Lung (tissue), 12 donors: Measurements from ENCODE around the gene KHDRBS1. TPM values are rescaled to one million over a fixed set of nuclear protein-coding genes. Genes with fewer than 3 reads are reported as not detected.

Experiments used
- ATAC-seq: fragments of 200-7000 bp; cut with Tn5 transposase; one replicate; pipeline ENCODE4 v1.9.1; 2020; ENCODE audit warnings: moderate number of reproducible peaks; ENCODE audit not compliant: insufficient read depth, low FRiP score
- DNase-seq, 3 donors: peaks; one replicate each; pipeline ENCODE4 v3.0.0-alpha.2; 2013 to 2017
- H3K27ac ChIP-seq, 2 donors: one replicate each; pipeline ENCODE4 v1.5.1; 2013; ENCODE audit warnings: mild to moderate bottlenecking in 2 of 2, moderate library complexity in 2 of 2, control low read depth in 1 of 2, inconsistent platforms in 1 of 2, low read depth in 1 of 2, low read length in 1 of 2
- H3K27me3 ChIP-seq, 3 donors: one replicate each; pipeline ENCODE4 v1.5.1; 2013; ENCODE audit warnings: low read length in 2 of 3; ENCODE audit not compliant: control insufficient read depth in 3 of 3, insufficient read depth in 3 of 3
- H3K36me3 ChIP-seq, 4 donors: one replicate each; pipeline ENCODE4 v1.5.1; 2013; ENCODE audit warnings: low read length in 4 of 4, mild to moderate bottlenecking in 1 of 4, moderate library complexity in 1 of 4; ENCODE audit not compliant: control insufficient read depth in 4 of 4, insufficient read depth in 4 of 4
- H3K4me1 ChIP-seq, 5 donors: one replicate each; pipeline ENCODE4 v1.5.1; 2013; ENCODE audit warnings: low read length in 5 of 5, mild to moderate bottlenecking in 2 of 5, moderate library complexity in 1 of 5; ENCODE audit not compliant: control insufficient read depth in 5 of 5, insufficient read depth in 5 of 5
- H3K4me3 ChIP-seq: one replicate; pipeline ENCODE4 v1.5.1; 2013; ENCODE audit warnings: mild to moderate bottlenecking, control low read depth, moderate library complexity
- H3K9ac ChIP-seq, 2 donors: one replicate each; pipeline ENCODE4 v1.5.1; 2013; ENCODE audit warnings: low read length in 2 of 2, control low read depth in 1 of 2; ENCODE audit not compliant: insufficient read depth in 1 of 2
- H3K9me3 ChIP-seq, 4 donors: one replicate each; pipeline ENCODE4 v1.5.1; 2013; ENCODE audit warnings: low read length in 3 of 4, mild to moderate bottlenecking in 1 of 4, moderate library complexity in 1 of 4; ENCODE audit not compliant: control insufficient read depth in 4 of 4, insufficient read depth in 3 of 4
- WGBS, 2 donors: extraction: QIAGEN DNeasy Blood & Tissue Kit; methylation state at CpG; one replicate each; pipeline ENCODE4 v1.1.7; 2013; 5-methylcytosine and 5-hydroxymethylcytosine counted together
- polyA plus RNA-seq, 2 donors: library from polyadenylated mRNA; stranded (reverse); fragments of 200-250 nt; gene quantifications; one replicate each; pipeline ENCODE4 v1.2.1, GENCODE V29; 2013
- total RNA-seq, 2 donors: library from RNA; depleted of rRNA in 1 of 2; stranded (reverse); fragments of >200 nt in 1 of 2; gene quantifications; one replicate each; pipeline ENCODE4 v1.2.1, GENCODE V29; 2014 to 2021
- TF ChIP-seq, protein P1 (sequence below): IDR thresholded peaks from 2 replicates; pipeline ENCODE4 v1.5.1; 2012; ENCODE audit warnings: mild to moderate bottlenecking; ENCODE audit errors: control extremely low read depth, extremely low read depth
- donor health status: control.
- donor health status: control.
- donor health status: Bipolar disorder and iron deficiency.
- donor health status: healthy.
- donor health status: DM: yes; HTN: yes; CAD: no.

The KHDRBS1 gene
- total and polyA plus RNA-seq, 4 donors, result 51.7 to 138 (median 82.2) TPM

DNA sequence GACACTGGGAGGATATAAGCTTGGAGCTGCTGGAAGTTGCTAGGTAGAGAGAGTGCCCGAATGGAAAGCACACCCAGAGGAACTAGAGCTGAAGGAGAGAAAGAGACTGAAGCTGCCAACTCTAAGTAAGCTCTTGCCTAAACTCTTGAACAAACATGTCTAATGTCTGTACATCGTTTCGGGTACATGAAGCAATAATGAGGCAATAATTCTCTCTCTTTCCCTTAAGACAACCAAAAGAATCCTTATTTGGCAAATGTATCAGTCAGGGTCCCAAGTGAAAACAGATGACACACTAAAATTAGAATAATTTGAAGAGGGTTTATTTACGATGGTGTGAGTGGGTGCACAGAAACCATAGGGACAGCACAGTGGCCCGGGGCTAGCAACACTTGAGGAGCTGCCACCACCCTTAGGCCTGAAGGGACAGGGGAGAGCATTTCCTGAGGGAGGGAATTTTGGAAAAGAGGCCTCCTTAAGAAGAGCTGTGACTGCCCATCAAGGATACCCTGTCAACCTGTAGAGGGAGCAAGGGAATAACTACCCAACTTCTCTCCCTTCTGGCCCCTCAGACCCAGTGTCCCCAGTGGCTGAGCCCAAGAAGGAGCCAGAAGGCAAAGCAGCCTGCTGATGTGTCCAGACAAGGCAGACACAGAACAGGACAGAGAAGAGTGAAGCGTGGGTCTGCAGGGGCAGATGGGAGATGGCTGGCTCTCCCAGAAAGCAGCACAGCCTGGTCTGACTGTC is 36.1 kb upstream of the KHDRBS1 start:
- Histone ChIP-seq H3K36me3 (no peaks in the 10 kb centered on the region), H3K9ac (no peak overlapping the region), H3K4me1 (peaks cover 0 to 2% (median 0%) of the 10 kb centered on the region in 5 donors), H3K27ac (no peak overlapping the region), H3K27me3 (no peaks in the 10 kb centered on the region), H3K9me3 (no peaks in the 10 kb centered on the region), H3K4me3 (no peak overlapping the region)
- 50 to 55% methylated on average over 6 of the region's 6 CpGs for WGBS, 2 donors
- DNase-seq (peak; percentile 22 to 47 (median 23)), ATAC-seq (no peak)
- TF ChIP-seq, protein P1, sequence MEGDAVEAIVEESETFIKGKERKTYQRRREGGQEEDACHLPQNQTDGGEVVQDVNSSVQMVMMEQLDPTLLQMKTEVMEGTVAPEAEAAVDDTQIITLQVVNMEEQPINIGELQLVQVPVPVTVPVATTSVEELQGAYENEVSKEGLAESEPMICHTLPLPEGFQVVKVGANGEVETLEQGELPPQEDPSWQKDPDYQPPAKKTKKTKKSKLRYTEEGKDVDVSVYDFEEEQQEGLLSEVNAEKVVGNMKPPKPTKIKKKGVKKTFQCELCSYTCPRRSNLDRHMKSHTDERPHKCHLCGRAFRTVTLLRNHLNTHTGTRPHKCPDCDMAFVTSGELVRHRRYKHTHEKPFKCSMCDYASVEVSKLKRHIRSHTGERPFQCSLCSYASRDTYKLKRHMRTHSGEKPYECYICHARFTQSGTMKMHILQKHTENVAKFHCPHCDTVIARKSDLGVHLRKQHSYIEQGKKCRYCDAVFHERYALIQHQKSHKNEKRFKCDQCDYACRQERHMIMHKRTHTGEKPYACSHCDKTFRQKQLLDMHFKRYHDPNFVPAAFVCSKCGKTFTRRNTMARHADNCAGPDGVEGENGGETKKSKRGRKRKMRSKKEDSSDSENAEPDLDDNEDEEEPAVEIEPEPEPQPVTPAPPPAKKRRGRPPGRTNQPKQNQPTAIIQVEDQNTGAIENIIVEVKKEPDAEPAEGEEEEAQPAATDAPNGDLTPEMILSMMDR, result no peak

DNA sequence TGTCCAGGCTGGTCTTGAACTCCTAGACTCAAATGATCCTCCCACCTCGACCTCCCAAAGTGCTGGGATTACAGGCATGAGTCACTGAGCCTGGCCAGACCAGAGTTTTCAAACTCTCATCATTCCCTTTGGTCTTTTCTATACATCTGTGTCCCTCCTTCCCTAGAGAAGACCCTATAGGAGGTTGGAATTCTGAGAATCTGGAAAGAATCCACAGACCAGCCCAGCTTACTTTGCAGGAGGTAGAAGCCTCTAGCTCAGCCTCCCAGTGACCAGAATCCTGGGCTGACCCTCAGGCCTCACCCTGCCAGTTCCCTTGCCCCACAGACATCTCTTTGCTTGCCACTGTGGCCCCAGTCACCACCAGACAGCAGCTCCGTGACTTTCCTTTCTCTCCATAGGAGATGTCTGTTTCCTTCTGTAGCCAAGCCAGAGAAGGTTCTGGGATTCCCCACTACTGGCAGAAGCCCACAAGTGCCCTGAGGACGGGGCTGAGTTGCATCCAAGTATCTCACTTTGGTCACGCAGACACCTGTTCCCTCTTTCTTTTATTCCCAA is 34.7 kb upstream of the KHDRBS1 start:
- H3K9ac ChIP-seq, result no peak overlapping the region
- H3K27me3 ChIP-seq, result no peaks in the 10 kb centered on the region
- H3K9me3 ChIP-seq, result no peaks in the 10 kb centered on the region
- 85 to 88% methylated on average over 4 of the region's 4 CpGs for WGBS, 2 donors
- no peak overlapping the region for H3K27ac ChIP-seq
- ATAC-seq (no peak), DNase-seq (no peak)
- H3K4me1 ChIP-seq, result peaks cover 0 to 2% (median 0%) of the 10 kb centered on the region in 5 donors
- H3K36me3 ChIP-seq, result no peaks in the 10 kb centered on the region
- H3K4me3 ChIP-seq, result no peak overlapping the region
- TF ChIP-seq, protein P1, result no peak

DNA sequence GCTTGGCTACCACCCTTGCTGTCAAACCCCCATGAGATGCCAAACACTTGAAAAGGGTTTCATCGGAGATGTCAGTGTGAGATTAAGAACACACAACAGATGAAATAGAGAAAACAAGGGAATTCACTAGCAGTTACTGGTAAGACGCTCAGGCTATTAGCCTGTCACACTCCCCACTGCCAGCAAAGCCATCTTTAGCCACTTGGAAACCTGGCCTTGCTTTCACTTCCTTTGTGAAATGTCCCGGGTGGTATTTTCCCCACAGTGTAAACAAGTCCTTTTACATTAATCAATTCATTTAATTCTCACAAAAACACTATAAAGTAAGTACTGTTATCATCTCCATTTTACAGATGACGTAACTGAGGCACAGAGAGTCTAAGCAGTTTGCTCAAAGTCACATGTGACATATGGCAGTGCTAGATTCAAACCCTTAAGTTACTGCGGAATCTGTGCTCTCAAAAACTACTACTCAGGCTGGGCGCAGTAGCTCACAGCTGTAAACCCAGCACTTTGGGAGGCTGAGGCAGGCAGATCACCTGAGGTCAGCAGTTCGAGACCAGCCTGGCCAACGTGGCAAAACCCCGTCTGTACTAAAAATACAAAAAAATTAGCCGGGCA is 32.7 kb upstream of the KHDRBS1 start:
- ATAC-seq (no peak), DNase-seq (no peak)
- Histone ChIP-seq H3K27ac (no peak overlapping the region), H3K4me3 (no peak overlapping the region), H3K4me1 (peaks cover 0 to 10% (median 0%) of the 10 kb centered on the region in 5 donors), H3K9ac (no peak overlapping the region), H3K9me3 (no peaks in the 10 kb centered on the region), H3K36me3 (no peaks in the 10 kb centered on the region), H3K27me3 (no peaks in the 10 kb centered on the region)
- 77 to 82% methylated on average over 10 of the region's 10 CpGs for WGBS, 2 donors
- TF ChIP-seq, protein P1, result no peak
